NCI-H2029 treated with DMSO at 0.1 percent for 48 hours (cell line): ENCODE measurements around the gene NXN.
"Not testable (repeated sequence)": the region's sequence is repeated elsewhere in the genome, so short reads cannot be mapped to it uniquely, and the experiment has no call there.

Experiments used
- DNase-seq: peaks from one replicate; lab custom pipeline; 2025; lab: John Stamatoyannopoulos, UW

The NXN gene

DNA sequence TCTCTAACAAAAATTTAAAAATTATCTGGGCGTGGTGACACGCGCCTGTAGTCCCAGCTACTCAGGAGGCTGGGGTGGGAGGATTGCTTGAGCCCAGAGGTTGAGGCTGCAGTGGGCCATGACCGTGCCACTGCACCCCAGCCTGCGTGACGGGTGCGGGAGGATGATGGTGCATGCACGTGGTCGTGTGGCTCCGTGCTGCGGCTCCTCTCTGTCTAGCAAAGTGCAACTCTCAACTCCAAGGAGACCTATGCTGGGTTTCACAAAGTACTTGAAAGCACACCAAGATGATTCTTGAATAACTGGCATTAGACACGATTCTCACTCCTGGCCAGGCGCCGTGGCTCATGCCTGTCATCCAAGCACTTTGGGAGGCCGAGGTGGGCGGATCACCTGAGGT is 25.8 kb downstream of the NXN start:
- no peak for DNase-seq

DNA sequence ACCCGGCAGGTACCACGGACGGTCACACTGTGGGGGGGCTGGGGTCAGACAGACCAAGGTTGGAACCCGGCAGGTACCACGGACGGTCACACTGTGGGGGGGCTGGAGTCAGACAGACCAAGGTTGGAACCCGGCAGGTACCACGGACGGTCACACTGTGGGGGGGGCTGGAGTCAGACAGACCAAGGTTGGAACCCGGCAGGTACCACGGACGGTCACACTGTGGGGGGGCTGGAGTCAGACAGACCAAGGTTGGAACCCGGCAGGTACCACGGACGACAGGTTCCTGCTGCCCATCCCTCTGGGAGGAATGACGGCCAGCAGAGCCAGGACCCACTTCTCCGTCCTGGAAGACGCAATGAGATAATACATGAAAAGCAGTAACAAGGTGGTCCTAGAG is 27.0 kb downstream of the NXN start:
- DNase-seq, result not testable (repeated sequence)

DNA sequence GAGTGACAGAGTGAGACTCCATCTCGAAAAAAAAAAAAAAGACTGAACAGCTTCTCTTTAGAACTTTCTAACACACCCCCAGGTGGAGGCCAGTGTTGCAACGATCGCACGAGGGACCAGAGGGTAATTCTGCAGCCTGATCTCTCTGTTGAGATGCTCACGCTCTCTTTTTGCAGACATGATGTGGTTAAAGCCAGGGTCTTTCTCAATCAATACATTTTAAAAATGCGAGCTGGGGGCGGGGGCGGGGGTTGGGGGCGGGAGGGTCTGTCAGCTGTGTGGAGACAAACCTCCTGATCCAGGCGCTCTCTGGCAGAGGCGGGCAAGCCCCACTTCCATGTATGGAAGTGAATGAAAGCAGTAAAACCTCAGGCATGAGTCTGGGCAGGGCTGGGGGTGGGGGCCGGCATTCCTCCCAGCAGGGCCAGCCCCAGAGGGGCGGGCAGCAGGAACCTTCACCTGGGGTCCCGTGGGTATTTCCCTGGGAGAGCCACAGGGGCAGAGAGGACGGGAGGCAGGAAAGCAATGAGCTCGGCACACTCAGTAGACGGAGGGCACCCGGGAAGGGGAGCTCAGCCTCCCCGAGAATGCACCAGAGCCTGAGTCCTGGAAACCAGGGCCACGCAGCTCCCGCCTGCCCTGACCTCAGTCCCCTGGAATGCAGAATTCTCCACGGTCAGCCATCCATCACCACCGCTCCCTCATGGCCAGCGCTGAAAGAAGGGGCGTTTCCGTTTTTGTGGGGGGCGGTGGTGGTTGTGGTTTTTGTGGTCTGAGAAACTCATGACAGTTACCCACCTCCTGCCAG is 28.0 kb downstream of the NXN start:
- DNase-seq, result no peak

DNA sequence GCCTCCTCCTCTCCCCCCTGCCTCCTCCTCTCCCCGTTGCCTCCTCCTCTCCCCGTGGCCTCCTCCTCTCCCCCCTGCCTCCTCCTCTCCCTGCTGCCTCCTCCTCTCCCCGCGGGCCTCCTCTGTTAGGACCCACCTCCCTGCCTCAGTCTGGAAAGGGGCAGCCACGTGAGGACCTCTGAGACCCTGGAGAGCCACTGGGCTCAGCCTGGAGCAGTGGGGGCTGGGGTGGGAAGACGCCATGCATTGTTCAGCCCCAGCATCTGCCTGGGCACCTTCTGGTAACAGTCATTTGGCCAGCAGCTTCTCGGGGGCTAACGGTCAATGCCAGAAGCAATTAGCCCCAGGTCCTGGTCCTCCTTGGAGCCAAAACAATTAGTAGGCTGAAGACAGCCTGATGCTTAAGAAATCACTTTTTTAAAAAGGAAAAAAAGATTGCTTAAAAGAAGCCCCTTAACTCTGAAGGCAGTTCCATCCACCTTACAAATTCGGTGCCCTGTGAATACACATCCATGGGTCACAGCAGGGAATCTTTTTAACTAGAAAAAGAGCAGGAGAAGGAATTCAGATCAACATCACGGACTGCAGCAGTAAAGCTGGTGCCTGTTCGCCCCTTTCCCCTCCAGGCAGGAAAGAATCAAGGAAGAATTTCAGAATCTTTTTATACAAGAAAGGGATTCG is 29.8 kb downstream of the NXN start:
- no peak for DNase-seq

DNA sequence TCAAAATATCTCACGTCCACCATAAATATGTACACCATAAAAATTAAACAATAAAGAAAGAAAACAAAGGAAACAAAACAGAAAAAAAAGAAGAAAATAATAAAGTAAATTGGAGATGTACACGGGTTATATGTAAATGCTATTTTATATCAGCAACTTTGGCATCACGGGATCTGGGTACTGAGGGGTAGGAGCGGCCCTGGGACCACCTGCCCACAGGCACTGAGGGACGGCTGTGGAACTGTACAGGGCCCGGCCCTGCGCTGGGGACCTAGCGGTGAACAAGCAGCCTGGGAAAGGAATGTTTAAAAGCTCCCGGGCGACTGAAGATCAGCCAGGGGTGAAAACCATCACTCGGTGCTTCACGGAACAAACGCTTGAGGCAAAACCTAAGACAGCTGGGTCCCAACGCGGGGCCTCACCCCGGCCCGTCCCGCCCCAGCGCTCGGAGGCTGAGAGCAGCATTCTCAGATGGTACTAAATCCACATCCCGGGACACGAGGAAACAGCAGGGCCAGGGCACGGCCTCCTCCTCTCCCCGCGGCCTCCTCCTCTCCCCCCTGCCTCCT is 31.2 kb downstream of the NXN start:
- no peak for DNase-seq

DNA sequence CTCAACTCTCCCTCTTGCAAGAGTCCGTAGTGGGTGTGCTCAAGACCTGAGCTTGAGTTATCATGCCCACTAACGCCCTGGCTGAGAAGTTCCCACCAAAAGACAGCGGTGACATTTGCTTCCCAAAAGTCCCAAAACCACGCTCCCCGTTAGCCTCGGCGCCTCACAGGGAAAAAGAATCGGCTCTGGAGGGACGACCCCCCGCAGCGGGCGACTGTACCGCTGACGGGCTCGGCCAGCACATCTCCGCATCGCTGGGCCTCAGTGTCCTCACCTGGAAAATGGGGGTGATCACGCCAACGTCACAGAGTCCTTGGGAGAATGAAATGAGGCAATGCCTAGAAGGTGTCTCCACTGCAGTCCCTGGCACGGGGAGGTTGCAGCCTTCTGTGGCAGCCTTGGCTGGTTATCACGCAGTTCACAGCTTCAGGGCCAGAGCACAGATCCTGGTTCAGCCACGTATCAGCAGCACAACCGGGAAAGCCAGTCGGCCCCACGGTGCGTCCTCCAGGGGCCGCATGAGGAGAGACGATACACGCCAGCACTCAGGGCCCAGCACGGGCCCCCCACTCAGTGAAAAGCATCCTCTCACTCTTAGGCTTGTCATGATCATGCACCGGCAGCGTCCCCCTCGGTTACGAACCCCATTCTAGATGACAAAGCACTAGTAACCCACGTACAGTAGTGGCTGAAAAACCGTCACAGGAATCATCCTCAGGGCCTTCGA is 32.9 kb downstream of the NXN start:
- no peak for DNase-seq

DNA sequence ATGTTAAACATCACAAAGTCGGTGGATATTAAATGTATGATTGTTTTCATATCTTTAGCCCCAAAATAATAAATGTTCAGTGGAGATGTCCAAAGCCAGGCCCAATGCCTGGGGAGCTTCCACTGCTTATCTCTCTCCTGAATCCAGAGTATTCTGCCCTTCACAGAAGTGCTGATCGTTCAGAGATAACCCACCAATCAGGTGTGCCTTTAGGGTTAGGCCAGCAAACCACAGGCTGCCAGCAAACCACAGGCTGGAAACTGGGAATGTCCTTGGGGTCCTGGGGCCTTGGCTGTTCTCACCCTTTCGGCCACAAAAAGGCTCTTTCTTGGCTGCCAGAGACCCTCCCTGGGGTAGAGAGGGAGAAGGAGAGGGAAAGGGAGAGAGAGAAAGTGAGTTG is 33.9 kb downstream of the NXN start:
- no peak for DNase-seq

DNA sequence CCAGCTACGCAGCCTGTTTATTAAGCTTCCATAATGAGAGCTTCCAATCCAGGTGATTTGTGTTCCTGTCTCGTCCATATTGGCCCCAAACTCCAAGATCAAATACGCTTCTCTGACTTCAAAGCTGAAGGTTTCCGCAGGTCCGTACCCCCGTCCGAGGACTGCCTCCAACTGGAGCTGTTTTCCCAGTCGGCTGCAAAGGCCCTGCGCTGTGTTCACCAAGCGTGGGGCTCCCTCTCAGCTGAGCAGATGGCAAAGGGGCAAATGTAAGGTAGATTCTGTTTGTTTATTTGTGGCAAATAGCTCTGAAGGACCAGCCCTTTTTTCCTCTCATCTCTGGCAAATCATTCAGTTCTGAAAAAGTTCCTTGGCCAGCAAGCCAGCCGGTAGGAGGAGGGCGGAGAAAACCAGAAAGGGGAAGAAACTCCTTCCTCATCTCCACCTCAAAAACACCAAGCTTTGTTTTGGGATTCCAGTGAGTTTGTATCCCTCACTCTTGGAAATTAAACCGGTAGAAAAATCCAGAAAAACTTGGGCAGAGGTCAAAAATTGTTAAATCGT is 35.2 kb downstream of the NXN start:
- DNase-seq, result no peak

DNA sequence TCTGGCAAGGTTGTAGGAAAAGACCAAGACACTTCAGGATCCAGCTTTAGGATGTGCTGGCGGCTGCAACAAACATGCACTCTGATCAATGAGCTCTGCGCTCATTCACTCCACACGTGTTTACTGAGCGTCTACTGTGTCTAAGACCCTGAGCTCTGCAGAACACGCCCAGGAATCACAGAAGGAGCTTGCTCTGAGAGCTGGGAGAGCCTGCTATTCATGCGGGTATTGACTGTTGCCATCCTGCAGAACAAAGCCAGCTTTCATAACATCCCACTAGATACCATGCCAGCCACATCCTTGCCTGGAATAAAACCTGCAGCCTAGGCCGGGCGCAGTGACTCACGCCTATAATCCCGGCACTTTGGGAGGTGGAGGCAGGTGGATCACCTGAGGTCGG is 44.1 kb downstream of the NXN start:
- no peak for DNase-seq

DNA sequence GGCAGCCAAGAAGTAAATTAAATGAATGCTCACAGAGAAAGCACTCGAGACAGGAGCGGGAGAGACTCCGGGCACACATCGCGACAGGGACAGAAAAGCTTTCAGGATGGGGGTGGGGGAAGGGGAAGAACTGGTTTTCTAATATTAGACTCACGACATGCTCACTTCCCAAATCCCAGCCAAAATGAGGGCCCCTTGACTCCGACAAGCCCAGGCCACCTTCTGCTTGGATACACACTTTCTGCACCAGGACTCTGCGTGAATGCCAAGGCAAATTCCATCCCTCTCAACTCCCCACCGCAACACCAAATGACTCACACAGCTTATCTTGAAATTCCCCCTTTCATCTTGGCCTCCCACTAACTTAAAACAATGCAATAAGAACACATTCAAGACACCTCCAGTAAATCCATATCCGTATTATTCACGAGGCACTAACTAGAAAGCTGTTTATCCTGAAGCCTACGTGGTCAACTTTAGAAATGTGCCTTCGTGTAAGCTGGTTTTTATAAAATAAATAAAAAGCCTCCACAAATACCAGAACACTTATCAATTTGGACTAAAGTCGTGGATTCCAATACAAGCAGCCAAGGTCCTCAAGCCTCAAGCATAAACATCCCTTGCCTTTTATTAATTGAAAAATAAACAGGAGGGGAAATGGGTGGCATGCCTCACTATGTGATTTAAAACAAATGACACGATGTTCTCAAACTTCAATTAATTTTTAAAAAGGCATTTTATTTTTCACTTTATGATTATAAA is 46.1 kb downstream of the NXN start:
- no peak for DNase-seq

DNA sequence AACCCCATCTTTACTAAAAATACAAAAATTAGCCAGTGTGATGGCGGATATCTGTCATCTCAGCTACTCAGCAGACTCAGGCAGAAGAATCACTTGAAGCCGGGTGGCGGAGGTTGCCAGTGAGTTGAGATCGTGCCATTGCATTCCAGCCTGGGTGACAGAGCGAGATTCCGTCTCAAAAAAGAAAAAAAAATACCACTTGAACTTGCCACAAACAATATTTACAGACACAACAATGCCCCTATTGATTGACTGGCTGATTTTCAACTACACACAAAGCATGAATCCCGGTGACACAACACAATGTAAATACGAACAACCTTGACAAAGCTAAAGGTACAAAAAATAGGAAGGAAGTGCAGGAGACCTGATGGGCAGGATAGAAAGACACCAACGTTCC is 49.3 kb downstream of the NXN start:
- no peak for DNase-seq

DNA sequence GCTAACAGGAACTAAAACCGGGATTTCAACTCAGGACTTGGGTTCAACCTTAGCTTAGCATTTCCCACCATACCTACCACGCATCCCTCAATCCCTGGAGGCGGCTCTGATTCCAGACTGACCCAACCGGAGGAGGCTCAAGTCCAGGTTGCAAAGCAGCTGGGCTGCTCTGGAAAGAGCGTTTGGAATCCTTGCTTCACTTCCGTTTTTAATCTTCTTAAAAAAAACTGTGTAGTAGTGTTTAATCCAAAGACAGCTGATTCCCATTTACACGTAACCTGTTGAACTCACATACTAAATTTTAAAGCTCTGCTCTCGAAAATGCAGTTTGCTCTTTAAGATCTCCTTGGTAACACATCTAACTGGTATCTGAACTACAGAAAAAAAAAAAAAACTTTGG is 50.0 kb downstream of the NXN start:
- DNase-seq, result no peak

DNA sequence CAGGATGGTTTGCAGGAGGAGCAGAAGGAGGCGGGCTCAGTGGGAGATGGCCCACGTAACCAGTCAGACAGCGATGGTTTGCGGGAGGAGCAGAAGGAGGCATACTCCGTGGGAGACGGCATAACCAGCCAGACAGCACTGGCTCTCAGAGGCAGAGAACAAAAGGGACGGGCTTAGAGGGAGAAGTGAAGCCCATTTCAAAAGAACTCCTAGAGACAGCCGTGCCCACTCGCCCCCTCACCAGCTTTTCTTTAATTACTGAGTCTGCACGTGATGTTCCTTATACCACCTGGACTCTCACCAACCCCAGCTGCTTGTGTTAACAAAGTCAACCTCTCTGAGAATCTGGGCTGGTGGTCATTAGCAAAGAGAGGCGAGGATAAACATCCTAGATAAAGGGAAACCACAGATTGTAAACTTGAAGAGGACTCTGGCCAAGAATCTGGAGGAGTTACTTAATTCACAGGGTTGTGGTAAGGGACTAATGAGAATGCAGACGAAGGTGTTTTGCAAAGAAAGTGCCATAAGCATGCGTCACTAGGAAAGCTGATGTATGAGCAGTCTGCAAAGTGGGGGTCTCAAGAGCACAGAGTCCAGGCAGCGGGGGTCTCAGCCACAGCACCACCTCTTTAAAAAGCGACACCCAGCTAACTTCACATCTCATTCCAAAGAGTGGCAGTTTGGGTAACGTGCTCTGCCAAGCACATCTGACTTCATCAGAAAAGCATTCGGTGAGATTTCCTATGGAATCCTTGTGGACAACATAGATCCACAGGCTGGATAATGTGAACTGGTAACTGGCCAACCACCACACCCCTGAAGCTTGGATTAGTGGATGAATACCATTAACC is 51.7 kb downstream of the NXN start:
- no peak for DNase-seq

DNA sequence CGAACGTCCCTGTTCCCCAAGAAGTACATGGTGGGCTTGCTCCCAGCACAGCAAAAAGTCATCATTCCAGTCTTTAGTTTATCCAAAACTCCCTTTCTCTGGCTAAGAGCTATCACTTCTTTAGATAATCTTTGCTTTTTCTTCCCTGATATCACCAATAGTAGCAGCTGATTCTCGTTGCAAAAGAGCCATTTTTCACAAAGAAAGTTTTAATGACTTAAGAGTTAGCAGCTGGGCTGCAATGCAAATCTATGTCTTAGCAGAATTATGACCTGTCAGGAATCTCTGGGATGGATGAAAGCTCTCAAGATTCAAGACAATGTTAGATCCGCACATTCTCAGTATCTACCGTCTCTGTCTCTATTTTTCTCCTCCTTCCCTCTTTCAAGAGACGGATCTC is 53.8 kb downstream of the NXN start:
- no peak for DNase-seq

DNA sequence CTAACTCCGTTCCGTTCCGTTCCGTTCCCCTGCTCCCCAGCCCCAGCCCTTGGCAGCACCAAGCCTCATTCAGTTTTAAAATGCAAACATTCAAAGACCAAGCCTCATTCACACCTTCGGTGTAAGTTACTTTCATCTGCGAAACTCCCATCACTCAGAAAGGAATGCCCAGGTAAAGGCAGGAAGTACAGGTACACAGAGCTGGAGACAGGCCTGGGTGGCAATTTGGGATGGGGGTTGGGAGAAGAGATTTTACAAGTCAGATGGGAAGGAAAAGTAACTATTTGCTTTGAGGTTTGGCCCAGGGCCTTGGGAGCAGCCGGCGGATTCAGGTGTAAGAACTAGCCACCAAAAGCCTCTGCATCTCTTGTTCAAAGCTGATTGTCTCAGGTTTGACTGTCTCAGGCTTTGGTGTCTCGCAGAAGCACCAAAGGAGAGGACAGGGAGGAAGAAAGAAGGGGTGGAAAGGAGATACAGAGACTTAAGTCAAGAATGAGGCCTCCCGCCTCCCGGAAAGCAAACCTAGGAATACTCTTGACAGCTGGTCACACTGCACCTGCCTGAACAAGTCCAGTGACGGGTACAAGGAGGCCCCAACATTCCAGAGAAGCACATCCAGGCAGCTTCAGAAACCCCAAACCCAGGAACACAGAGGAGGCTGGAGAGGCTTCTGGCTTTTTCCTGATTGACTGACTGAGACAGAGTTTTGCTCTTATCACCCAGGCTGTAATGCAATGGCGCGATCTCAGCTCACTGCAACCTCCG is 54.7 kb downstream of the NXN start:
- DNase-seq, result no peak

DNA sequence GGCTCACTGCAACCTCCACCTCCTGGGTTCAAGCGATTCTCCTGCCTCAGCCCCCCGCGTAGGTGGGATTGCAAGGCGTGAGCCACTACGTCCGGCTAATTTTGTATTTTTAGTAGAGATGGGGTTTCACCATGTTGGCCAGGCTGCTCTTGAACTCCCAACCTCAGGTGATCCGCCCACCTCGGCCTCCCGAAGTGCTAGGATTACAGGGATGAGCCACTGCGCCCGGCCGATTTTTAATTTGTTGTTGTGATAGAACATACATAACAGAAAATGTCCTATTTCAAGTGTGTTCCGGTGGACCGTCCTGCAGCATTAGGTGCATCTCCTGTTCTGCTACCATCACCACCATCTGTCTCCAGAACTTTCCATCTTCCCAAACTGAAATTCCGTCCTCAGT is 55.3 kb downstream of the NXN start:
- not testable (repeated sequence) for DNase-seq

DNA sequence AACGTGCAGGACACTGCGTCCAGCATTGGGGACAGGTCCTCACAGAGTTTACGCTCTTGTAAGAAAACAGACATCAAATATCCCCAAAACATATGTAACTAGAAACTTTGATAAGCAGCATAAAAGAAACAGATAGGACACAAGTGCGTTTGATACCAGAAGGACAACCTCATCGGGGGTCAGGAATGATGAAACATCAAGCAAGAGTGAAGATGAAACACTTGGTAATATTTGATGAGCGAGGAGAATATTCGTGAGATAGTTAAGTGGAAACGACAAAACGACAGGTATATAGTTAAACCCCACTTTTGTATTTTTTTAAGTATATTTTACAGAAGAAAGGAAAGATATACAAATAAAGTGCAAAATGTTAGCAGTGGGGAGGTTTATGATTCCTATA is 55.9 kb downstream of the NXN start:
- no peak for DNase-seq

DNA sequence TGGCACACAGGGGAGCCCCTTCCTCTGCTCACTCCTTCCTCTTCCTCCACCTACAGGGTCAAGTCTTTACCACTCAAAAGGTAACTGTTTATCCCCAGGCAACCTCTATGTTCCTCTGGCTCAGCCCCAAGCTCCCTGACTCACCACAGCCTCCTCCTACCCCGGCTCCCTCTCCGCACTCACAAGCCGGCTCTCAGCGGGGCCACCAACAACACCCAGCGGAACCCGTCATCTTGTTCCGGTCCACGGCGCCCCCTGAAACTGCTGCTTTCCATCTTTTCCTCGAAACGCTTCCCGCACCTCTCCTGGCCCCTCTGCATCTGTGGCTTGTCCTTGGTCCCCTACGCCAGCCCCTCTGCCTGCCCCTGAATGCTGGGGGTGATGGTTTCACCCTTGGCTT is 58.4 kb downstream of the NXN start:
- no peak for DNase-seq

DNA sequence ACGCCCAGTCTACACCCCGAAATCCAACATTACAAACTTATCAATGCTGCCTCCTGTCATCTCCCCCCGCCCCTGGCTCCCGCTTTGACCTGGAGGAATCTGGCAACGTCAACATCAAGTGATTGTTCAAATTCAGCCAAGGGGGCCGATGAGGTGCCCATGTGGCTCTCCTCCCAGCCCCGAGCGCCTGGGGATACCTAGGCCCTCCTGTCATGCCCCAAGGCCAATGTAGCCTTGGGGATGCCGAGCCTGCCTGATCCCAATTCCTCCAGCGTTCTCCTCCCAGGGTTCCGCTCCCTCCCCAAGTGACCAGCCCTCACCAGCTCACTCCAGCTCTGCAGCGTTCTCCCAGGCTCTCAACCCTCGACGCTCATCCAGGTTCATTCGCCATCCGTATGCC is 59.4 kb downstream of the NXN start:
- DNase-seq, result no peak
